Left lung (tissue), 10 donors: ENCODE data around the gene KLC4. TPM values are rescaled to one million over a fixed set of nuclear protein-coding genes. Genes with fewer than 3 reads are reported as not detected.

ENCODE experiments used
- ATAC-seq: fragments of 200-7000 bp; cut with Tn5 transposase; one replicate; pipeline ENCODE4 v1.9.1; 2020; ENCODE audit warnings: moderate library complexity
- DNase-seq, 4 donors: peaks; one replicate each; pipeline ENCODE4 v3.0.0-alpha.2; 2013 to 2020
- H3K27ac ChIP-seq, 2 donors: fragments of 200-600 bp; sonication (generic) in 1 of 2; one replicate each; pipeline versions ENCODE4 v1.5.0 to v1.8.0; 2020 to 2021
- H3K27me3 ChIP-seq, 2 donors: fragments of 200-600 bp; sonication (generic) in 1 of 2; one replicate each; pipeline versions ENCODE4 v1.5.0 to v1.8.0; 2020 to 2021
- H3K36me3 ChIP-seq, 2 donors: fragments of 200-600 bp; sonication (generic) in 1 of 2; one replicate each; pipeline versions ENCODE4 v1.5.0 to v1.8.0; 2020 to 2021
- H3K4me1 ChIP-seq, 2 donors: fragments of 200-600 bp; one replicate each; pipeline ENCODE4 v1.8.0; 2021
- H3K4me3 ChIP-seq, 2 donors: fragments of 200-600 bp; sonication (generic) in 1 of 2; one replicate each; pipeline versions ENCODE4 v1.5.0 to v1.8.0; 2020 to 2021; ENCODE audit warnings: mild to moderate bottlenecking in 1 of 2
- H3K9me3 ChIP-seq, 2 donors: fragments of 200-600 bp; sonication (generic) in 1 of 2; one replicate each; pipeline versions ENCODE4 v1.5.0 to v1.8.0; 2020 to 2021
- CTCF ChIP-seq, 2 donors: fragments of 200-600 bp; sonication (generic) in 1 of 2; IDR thresholded peaks; one replicate each; pipeline versions ENCODE4 v1.5.0 to v1.8.0; 2021; ENCODE audit warnings: antibody characterized with exemption in 2 of 2
- intact Hi-C, 2 donors: fragments of 100-400 bp; cut with DNase I; formaldehyde crosslinking; loops; one replicate each; pipeline versions ENCODE4 v1.11.2 to v1.14.2; 2022
- polyA plus RNA-seq, 6 donors: library from polyadenylated mRNA; unstranded; fragments of 120-200 nt; gene quantifications; one replicate each; pipeline ENCODE4 v1.2.1, GENCODE V29; 2013; ENCODE audit not compliant: insufficient read length in 6 of 6
- total RNA-seq, 2 donors: library from RNA; stranded (reverse); fragmentation: NEBNext Ultra II Directional; extraction: Animal tissue kit (Norgen Biotek cat#: 25700); gene quantifications; one replicate each; pipeline ENCODE4 v1.2.1, GENCODE V29; 2021
- donor health status: DM: no; HTN: yes; CAD: no.
- donor health status: DM: no; HTN: no; CAD: no.

KLC4 gene
- total and polyA plus RNA-seq, 8 donors: 20.2 to 55.6 (median 51.3) TPM

- DNase-seq: no peak
- intact Hi-C loops: no loop called here
- Histone ChIP-seq H3K27me3 (no peaks in the 10 kb centered on the region), H3K36me3 (peaks cover 0 to 47% of the 10 kb centered on the region in 2 donors), H3K4me1 (peaks cover 18 to 39% of the 10 kb centered on the region in 2 donors), H3K27ac (peak overlapping the region; percentile 90 to 95), H3K4me3 (peak overlapping the region; percentile 75 to 89), H3K9me3 (no peaks in the 10 kb centered on the region)
- no peak for ATAC-seq
- no peak for TF ChIP-seq CTCF (IDR thresholded peaks at IDR 0.05)
Observed at GRCh38 chr6:43054206-43054943, 5.1 kb upstream of the KLC4 start.

GRCh38 chr6:43055966-43056365 lies 3.5 kb upstream of the KLC4 start:
- DNase-seq (no peak), ATAC-seq (no peak)
- intact Hi-C loops: no loop called here
- H3K4me1 ChIP-seq: peaks cover 23 to 52% of the 10 kb centered on the region in 2 donors
- peaks cover 0 to 35% of the 10 kb centered on the region in 2 donors for H3K36me3 ChIP-seq
- no peak overlapping the region for H3K27ac ChIP-seq
- H3K27me3 ChIP-seq: no peaks in the 10 kb centered on the region
- no peak for TF ChIP-seq CTCF (IDR thresholded peaks at IDR 0.05)
- H3K9me3 ChIP-seq: no peaks in the 10 kb centered on the region
- H3K4me3 ChIP-seq: no peak overlapping the region

GRCh38 chr6:43058531-43058930 lies 900 bp upstream of the KLC4 start:
- H3K4me3 ChIP-seq: peak overlapping the region; percentile 78 to 83
- no peak for ATAC-seq
- H3K9me3 ChIP-seq: no peaks in the 10 kb centered on the region
- peaks cover 0 to 42% of the 10 kb centered on the region in 2 donors for H3K36me3 ChIP-seq
- H3K27me3 ChIP-seq: no peaks in the 10 kb centered on the region
- no peak for TF ChIP-seq CTCF (IDR thresholded peaks at IDR 0.05)
- DNase-seq: no peak
- peak overlapping the region in 1 of 2 donors; percentile 86 for H3K27ac ChIP-seq
- peaks cover 15 to 37% of the 10 kb centered on the region in 2 donors for H3K4me1 ChIP-seq
- intact Hi-C loops: no loop called here

GRCh38 chr6:43060034-43060754 lies 763 bp downstream of the KLC4 start:
- peak in 2 of 4 donors; percentile 17 to 62 for DNase-seq
- intact Hi-C loops: no loop called here
- peak overlapping the region; percentile 86 to 90 for H3K27ac ChIP-seq
- TF ChIP-seq CTCF (IDR thresholded peaks at IDR 0.05): no peak
- H3K9me3 ChIP-seq: no peaks in the 10 kb centered on the region
- peaks cover 0 to 38% of the 10 kb centered on the region in 2 donors for H3K36me3 ChIP-seq
- H3K4me3 ChIP-seq: peak overlapping the region; percentile 78 to 83
- no peaks in the 10 kb centered on the region for H3K27me3 ChIP-seq
- ATAC-seq: peak; percentile 68
- H3K4me1 ChIP-seq: peaks cover 15 to 29% of the 10 kb centered on the region in 2 donors
